ENCODE data around the gene SERPINE2.

The SERPINE2 gene, protein sequence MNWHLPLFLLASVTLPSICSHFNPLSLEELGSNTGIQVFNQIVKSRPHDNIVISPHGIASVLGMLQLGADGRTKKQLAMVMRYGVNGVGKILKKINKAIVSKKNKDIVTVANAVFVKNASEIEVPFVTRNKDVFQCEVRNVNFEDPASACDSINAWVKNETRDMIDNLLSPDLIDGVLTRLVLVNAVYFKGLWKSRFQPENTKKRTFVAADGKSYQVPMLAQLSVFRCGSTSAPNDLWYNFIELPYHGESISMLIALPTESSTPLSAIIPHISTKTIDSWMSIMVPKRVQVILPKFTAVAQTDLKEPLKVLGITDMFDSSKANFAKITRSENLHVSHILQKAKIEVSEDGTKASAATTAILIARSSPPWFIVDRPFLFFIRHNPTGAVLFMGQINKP

DNA sequence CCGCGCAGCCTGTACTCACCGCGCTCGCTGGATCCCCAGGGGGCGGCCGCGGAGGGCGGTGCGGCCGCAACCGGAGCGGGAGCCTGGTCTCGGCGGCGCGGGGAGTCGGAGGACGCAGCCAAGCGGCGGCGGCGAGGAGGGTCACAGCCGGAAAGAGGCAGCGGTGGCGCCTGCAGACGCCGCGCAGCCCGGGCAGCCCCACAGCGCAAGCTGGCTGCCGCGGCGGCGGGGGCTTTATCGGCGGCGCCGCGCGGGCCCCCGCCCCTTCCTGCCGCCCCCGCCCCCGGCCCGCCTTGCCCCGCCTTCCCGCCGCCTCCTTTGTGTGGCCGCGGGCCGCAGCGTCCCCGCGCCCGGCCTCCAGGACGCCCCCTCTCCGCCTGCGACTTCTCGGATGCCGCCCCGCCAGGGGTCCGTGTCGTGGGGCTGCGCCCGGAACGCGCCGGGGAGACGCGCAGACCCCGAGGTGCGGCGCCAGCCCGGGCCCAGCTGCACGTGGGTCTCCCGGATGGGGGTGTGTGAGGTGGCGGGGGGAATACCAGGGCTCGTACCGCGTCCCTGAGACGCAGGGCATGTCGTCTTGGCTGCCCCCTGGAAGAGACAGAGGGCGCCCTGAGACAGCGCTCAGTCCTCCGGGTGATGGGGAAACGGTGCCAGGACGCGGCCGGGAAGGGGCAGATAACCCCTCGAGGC lies at the start of gene SERPINE2:
TSS of gene SERPINE2 (minus strand) at position 207 of the 690 bp plus-strand sequence. CDS start 37,386 bp downstream, outside the sequence.
- no peaks in the 10 kb centered on the region for H3K9me3 ChIP-seq (ENCODE audit: severe bottlenecking)
- no peaks in the 10 kb centered on the region for H3K36me3 ChIP-seq
- H3K27ac ChIP-seq: peak within 1 kb of the TSS; percentile 89
- H3K27me3 ChIP-seq (ENCODE audit: insufficient read depth, low read depth, severe bottlenecking): no peaks in the 10 kb centered on the region
- peak; percentile 83 for DNase-seq
- H3K4me3 ChIP-seq (ENCODE audit: low read depth, low read length): peak within 1 kb of the TSS; percentile 63
- TF ChIP-seq, protein P1, sequence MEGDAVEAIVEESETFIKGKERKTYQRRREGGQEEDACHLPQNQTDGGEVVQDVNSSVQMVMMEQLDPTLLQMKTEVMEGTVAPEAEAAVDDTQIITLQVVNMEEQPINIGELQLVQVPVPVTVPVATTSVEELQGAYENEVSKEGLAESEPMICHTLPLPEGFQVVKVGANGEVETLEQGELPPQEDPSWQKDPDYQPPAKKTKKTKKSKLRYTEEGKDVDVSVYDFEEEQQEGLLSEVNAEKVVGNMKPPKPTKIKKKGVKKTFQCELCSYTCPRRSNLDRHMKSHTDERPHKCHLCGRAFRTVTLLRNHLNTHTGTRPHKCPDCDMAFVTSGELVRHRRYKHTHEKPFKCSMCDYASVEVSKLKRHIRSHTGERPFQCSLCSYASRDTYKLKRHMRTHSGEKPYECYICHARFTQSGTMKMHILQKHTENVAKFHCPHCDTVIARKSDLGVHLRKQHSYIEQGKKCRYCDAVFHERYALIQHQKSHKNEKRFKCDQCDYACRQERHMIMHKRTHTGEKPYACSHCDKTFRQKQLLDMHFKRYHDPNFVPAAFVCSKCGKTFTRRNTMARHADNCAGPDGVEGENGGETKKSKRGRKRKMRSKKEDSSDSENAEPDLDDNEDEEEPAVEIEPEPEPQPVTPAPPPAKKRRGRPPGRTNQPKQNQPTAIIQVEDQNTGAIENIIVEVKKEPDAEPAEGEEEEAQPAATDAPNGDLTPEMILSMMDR (IDR thresholded peaks at IDR 0.05; ENCODE audit: low read depth, low read length): peak; percentile 79

DNA sequence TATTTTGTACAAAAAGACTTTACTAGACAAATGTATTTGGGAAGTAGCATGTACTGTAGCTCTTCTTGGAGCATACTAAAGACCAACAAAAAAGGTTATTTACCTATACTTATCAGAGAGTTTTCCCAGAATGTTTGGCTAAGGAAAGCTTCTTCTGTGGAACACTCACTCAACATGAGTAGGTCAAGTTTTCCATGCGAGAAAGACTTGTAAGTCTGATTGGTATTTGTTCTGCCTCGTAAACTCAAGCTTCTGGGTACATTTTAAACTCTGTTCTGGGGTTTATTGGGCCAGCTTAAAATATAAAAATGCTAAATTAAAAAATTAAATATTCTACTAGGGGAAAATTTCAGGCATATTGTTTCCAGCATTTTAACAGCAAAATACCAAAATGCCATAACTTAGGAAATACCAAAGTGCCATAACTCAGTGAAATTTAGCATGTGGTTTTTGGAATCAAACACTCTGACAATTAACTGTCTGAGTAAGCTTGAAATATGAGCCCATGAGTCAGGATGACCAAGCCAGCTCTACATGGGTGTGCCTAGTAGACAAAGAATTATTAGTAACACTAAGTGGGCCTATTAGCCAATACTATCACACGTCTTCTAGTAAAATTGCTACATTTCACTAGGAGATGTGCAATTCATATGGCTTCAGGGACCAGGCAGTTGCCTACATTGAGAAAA lies 47.3 kb upstream of the SERPINE2 start:
- TF ChIP-seq, protein P1 (IDR thresholded peaks at IDR 0.05; ENCODE audit: low read depth, low read length): no peak
- Histone ChIP-seq H3K9me3 (ENCODE audit: severe bottlenecking) (no peaks in the 10 kb centered on the region), H3K27ac (no peak overlapping the region), H3K36me3 (no peaks in the 10 kb centered on the region), H3K4me3 (ENCODE audit: low read depth, low read length) (no peak overlapping the region), H3K27me3 (ENCODE audit: insufficient read depth, low read depth, severe bottlenecking) (no peaks in the 10 kb centered on the region)
- no peak for DNase-seq

DNA sequence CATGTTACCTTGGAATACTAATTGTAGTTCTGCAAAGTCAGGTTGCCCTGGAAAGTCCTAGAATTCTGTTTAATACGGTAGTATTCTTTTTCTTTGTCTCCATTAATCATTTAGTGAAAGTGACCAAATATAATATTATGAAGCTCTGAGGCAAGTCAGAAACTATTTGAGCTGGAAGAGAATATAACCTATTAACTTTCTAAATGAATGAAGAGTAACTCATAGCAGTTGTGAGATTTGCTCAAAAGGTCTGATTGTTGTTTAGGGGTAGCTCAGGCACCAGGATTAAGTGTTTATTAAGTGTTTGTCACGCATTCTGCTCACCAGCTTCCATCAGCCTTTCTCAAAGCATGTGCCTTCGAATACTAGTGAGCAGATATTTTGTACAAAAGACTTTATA lies 46.7 kb upstream of the SERPINE2 start:
- H3K27me3 ChIP-seq (ENCODE audit: insufficient read depth, low read depth, severe bottlenecking): no peaks in the 10 kb centered on the region
- TF ChIP-seq, protein P1 (IDR thresholded peaks at IDR 0.05; ENCODE audit: low read depth, low read length): no peak
- no peak for DNase-seq
- no peaks in the 10 kb centered on the region for H3K36me3 ChIP-seq
- no peak overlapping the region for H3K27ac ChIP-seq
- H3K9me3 ChIP-seq (ENCODE audit: severe bottlenecking): no peaks in the 10 kb centered on the region
- H3K4me3 ChIP-seq (ENCODE audit: low read depth, low read length): no peak overlapping the region

DNA sequence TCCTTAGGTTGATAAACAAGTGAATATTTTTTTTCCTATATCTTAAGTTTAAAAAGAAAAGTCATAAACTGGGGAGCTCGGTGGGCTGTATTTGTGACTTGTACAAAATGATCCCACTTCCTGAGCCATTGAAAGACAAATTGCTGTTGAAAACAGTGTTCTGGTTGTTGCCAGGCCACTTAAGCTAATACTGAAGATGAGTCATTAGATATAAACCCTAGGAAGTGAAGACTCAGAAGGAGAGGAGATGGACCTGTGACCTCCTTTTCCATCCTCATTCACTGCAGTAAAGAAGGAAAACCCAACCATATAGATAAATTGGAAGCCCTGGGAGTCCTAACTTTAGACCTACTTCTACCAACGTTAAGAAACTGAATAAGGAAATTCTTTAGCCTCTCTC lies 46.2 kb upstream of the SERPINE2 start:
- Histone ChIP-seq H3K36me3 (no peaks in the 10 kb centered on the region), H3K4me3 (ENCODE audit: low read depth, low read length) (no peak overlapping the region), H3K27me3 (ENCODE audit: insufficient read depth, low read depth, severe bottlenecking) (no peaks in the 10 kb centered on the region), H3K9me3 (ENCODE audit: severe bottlenecking) (no peaks in the 10 kb centered on the region), H3K27ac (no peak overlapping the region)
- TF ChIP-seq, protein P1 (IDR thresholded peaks at IDR 0.05; ENCODE audit: low read depth, low read length): no peak
- no peak for DNase-seq

DNA sequence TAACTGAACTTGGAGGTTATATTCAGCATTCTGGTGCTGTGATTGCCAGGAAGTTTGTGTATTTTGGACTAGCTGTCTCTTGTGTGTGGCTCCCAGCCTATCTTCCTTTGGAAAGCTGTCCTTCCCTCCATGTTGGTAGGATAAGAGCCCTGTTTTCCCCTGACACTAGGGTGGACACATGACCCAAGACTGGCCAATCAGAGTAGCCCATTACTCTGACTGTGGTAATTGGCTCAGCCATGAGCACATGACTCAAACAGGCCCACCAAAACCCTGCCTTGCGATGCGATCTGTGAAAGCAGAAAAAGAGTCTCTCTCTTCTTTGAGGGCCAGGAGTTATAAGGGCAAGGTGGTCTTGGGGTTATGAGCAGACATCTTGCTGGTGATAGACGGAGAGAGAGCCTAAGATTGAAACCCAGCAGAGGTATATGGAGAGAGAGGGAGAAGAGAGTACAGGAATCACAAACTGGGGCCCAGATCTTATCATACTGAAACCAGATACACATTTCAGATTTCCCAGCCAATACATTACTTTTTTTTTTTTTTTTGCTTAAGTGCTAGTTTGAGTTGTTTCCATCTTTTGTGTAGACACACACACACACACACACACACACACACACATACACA lies 45.3 kb upstream of the SERPINE2 start:
- Histone ChIP-seq H3K4me3 (ENCODE audit: low read depth, low read length) (no peak overlapping the region), H3K27me3 (ENCODE audit: insufficient read depth, low read depth, severe bottlenecking) (no peaks in the 10 kb centered on the region), H3K9me3 (ENCODE audit: severe bottlenecking) (no peaks in the 10 kb centered on the region), H3K27ac (no peak overlapping the region), H3K36me3 (no peaks in the 10 kb centered on the region)
- TF ChIP-seq, protein P1 (IDR thresholded peaks at IDR 0.05; ENCODE audit: low read depth, low read length): no peak
- no peak for DNase-seq
